Uterus (tissue), 4 donors: ENCODE data around the gene FNBP1L. TPM values are rescaled to one million over a fixed set of nuclear protein-coding genes. Genes with fewer than 3 reads are reported as not detected.

Experiments used
- DNase-seq, 2 donors: peaks; one replicate each; pipeline ENCODE4 v3.0.0-alpha.2; 2019 to 2020
- H3K27ac ChIP-seq, 2 donors: fragments of 200-600 bp; sonication (generic); 1 replicate in 1 of 2; 2 replicates in 1 of 2; pipeline ENCODE4 v1.5.1; 2016 to 2018
- H3K27me3 ChIP-seq, 2 donors: fragments of 200-600 bp; sonication (generic); one replicate each; pipeline ENCODE4 v1.5.1; 2018 to 2019; ENCODE audit warnings: control low read depth in 1 of 2
- H3K36me3 ChIP-seq, 2 donors: fragments of 200-600 bp; sonication (generic); one replicate each; pipeline ENCODE4 v1.5.1; 2019; ENCODE audit warnings: control low read depth in 1 of 2
- H3K4me1 ChIP-seq, 2 donors: fragments of 200-600 bp; sonication (generic); one replicate each; pipeline ENCODE4 v1.5.1; 2018 to 2019; ENCODE audit warnings: control low read depth in 1 of 2
- H3K4me3 ChIP-seq, 2 donors: fragments of 200-600 bp; sonication (generic); 1 replicate in 1 of 2; 2 replicates in 1 of 2; pipeline ENCODE4 v1.5.1; 2018 to 2019; ENCODE audit warnings: mild to moderate bottlenecking in 1 of 2
- H3K9me3 ChIP-seq, 2 donors: fragments of 200-600 bp; sonication (generic); one replicate each; pipeline ENCODE4 v1.5.1; 2019; ENCODE audit warnings: control low read depth in 1 of 2
- POLR2A ChIP-seq, 2 donors: fragments of 450-650 bp; IDR thresholded peaks; one replicate each; pipeline ENCODE4 v1.6.1; 2016; ENCODE audit warnings: antibody characterized with exemption in 2 of 2, mild to moderate bottlenecking in 1 of 2, moderate library complexity in 1 of 2
- intact Hi-C: fragments of 100-400 bp; cut with DNase I; formaldehyde crosslinking; loops from one replicate; pipeline ENCODE4 v1.15.1; 2023; ENCODE audit warnings: low total_unique reads
- total RNA-seq, 4 donors: library from RNA; depleted of rRNA in 3 of 4; stranded (reverse); fragments of >200 nt in 3 of 4; gene quantifications; one replicate each; pipeline versions ENCODE4 v1.1.0 to v1.2.4, GENCODE V29; 2014 to 2023
- TF ChIP-seq, protein P1 (sequence below), 4 experiments: fragments of 200-600 bp in 2 of 4; fragments of 450-650 bp in 2 of 4; sonication (generic) in 2 of 4; IDR thresholded peaks; one replicate each; pipeline ENCODE4 v1.5.1; 2016 to 2019; ENCODE audit warnings: antibody characterized with exemption in 4 of 4, mild to moderate bottlenecking in 2 of 4, moderate library complexity in 1 of 4
- donor health status: DM: yes; HTN: yes; CAD: no.

Gene FNBP1L
- total RNA-seq, 4 donors from 2014 or later, result 14.9 to 88.1 (median 23.0) TPM

DNA sequence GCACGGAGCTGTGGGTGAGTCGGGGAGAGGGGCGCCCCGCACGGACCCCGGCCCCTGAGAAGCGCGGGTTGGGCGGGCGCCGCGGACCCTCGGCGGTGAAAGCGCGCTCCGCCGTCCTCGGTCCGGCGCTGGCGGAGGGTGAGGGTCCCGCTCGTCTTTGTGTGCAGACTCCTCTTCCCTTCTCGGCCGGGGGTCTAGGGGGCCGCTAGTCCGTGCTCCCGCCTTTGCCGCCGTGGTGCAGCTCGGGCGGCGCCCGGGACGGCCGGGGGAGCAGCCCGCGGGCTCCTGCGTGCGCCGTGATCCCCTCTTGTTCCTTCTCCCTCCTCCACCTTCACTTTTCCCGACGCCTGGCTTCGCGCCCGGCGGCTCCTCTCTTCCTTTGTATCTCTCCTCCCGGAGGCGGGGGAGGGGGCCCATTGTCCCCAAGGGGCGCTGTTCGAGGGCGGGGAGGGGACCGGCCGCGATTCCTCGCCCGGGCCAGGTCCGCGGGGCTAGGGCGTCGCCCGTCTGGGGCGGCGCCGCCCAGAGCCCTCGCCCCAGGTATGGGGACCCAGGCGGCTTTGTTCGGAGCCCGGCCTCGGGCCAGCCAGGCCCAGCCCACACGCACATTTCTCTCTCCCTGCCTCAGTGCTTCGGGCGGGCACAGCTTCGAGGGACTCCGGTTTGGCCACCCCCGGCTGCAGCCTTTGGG lies 519 bp downstream of the FNBP1L start:
- TF ChIP-seq POLR2A (IDR thresholded peaks at IDR 0.05), result no peak
- TF ChIP-seq, protein P1, sequence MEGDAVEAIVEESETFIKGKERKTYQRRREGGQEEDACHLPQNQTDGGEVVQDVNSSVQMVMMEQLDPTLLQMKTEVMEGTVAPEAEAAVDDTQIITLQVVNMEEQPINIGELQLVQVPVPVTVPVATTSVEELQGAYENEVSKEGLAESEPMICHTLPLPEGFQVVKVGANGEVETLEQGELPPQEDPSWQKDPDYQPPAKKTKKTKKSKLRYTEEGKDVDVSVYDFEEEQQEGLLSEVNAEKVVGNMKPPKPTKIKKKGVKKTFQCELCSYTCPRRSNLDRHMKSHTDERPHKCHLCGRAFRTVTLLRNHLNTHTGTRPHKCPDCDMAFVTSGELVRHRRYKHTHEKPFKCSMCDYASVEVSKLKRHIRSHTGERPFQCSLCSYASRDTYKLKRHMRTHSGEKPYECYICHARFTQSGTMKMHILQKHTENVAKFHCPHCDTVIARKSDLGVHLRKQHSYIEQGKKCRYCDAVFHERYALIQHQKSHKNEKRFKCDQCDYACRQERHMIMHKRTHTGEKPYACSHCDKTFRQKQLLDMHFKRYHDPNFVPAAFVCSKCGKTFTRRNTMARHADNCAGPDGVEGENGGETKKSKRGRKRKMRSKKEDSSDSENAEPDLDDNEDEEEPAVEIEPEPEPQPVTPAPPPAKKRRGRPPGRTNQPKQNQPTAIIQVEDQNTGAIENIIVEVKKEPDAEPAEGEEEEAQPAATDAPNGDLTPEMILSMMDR (IDR thresholded peaks at IDR 0.05), result no peak
- peak overlapping the region; percentile 82 to 97 for H3K4me3 ChIP-seq
- peak; percentile 56 to 60 for DNase-seq
- H3K9me3 ChIP-seq, result no peaks in the 10 kb centered on the region
- intact Hi-C loops, result loop anchor here (5.0 to 10.0 kb wide), 2 partner anchors 166 to 399 kb away; no protein-coding TSS in a partner anchor
- H3K36me3 ChIP-seq, result no peaks in the 10 kb centered on the region
- peak overlapping the region; percentile 76 to 80 for H3K27ac ChIP-seq
- no peaks in the 10 kb centered on the region for H3K4me1 ChIP-seq
- H3K27me3 ChIP-seq, result no peaks in the 10 kb centered on the region

DNA sequence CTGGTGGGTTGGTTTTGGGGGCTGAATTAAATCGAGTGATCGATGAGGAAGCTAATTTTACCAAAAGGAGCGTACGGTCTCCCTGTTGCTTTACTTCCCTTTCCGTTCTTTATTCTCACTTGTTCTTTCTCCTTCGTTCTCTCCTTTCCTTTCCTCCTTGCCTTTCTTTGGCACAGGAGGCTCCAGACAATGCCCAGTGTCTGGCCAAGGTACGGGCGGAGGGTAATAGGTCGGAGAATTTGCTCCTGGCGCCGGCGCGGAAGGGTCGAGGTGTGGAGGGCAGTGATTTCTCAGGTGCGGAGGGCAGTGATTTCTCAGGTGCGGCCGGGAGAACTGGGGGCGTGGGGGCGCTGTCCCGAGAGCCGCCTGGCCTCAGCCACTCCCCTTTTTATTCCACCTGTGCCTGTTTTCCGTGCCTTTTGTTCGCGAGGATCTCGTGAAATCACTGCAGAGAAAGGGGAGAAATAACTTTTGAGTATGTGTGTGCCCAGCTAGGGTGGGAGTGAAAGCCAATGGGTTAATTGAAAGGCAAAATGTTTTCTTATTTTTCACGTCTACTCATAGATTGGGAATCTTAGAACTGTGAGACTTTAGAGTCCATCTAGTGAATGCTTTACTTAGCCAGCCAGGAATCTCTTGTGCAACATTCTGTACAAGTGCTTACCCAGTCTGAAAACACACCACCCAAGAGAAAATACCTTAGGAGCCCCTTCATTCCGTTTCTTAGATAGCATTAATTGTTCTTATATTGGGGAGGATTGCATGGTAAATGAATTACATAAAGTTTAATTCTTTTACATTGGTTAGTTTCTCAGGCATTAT lies 1.3 kb downstream of the FNBP1L start:
- Histone ChIP-seq H3K4me1 (no peaks in the 10 kb centered on the region), H3K9me3 (no peaks in the 10 kb centered on the region), H3K27ac (peak overlapping the region; percentile 76 to 80), H3K4me3 (peak overlapping the region; percentile 82 to 97), H3K36me3 (no peaks in the 10 kb centered on the region), H3K27me3 (no peaks in the 10 kb centered on the region)
- DNase-seq, result no peak
- TF ChIP-seq, protein P1 (IDR thresholded peaks at IDR 0.05), result no peak
- TF ChIP-seq POLR2A (IDR thresholded peaks at IDR 0.05), result no peak
- intact Hi-C loops, result loop anchor here (5.0 to 10.0 kb wide), 2 partner anchors 166 to 398 kb away; no protein-coding TSS in a partner anchor

DNA sequence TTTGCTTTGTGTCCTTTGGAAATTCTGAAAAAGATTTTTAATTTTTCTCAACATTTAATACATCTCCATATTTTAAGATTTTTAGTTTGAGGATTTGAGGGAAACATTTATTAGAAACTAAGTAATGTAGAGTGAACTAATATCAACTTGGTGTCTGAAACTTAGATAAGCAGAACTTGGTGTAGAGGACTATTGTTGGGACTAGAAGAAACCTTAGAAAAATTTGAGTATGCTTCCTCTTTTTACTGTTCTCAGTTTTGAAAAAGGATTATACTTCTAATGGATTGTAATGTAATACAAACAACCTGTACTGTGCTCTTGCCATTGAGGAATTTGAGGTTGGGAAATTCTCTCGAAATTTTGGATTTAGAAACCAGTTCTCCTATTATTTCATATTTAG lies 2.4 kb downstream of the FNBP1L start:
- intact Hi-C loops, result no loop called here
- Histone ChIP-seq H3K4me3 (no peak overlapping the region), H3K4me1 (no peaks in the 10 kb centered on the region), H3K27ac (no peak overlapping the region), H3K27me3 (no peaks in the 10 kb centered on the region), H3K36me3 (no peaks in the 10 kb centered on the region), H3K9me3 (no peaks in the 10 kb centered on the region)
- no peak for DNase-seq
- TF ChIP-seq POLR2A (IDR thresholded peaks at IDR 0.05), result no peak
- TF ChIP-seq, protein P1 (IDR thresholded peaks at IDR 0.05), result no peak

DNA sequence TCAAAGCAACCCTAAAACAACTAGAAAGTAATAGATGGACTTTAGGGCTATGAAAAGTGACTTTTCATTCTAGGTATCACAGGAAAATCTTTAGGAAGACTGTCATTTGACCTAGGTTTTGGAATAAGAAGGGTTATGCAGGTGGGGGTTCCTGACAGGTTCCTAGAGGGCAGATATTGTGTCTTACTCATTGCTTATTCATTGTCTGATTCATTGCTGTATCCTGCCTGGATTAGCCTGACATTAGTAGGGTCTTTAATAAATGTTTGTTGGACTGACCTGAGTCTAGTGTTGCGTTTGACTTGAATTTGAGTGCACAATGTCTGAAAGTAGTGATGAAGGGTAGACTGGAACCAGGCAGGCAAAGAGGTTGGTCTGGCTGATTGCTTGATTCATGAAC lies 6.0 kb downstream of the FNBP1L start:
- H3K27ac ChIP-seq, result no peak overlapping the region
- H3K9me3 ChIP-seq, result no peaks in the 10 kb centered on the region
- no peak for DNase-seq
- no peak for TF ChIP-seq POLR2A (IDR thresholded peaks at IDR 0.05)
- TF ChIP-seq, protein P1 (IDR thresholded peaks at IDR 0.05), result no peak
- no peak overlapping the region for H3K4me3 ChIP-seq
- intact Hi-C loops, result no loop called here
- H3K27me3 ChIP-seq, result no peaks in the 10 kb centered on the region
- H3K36me3 ChIP-seq, result no peaks in the 10 kb centered on the region
- no peaks in the 10 kb centered on the region for H3K4me1 ChIP-seq

DNA sequence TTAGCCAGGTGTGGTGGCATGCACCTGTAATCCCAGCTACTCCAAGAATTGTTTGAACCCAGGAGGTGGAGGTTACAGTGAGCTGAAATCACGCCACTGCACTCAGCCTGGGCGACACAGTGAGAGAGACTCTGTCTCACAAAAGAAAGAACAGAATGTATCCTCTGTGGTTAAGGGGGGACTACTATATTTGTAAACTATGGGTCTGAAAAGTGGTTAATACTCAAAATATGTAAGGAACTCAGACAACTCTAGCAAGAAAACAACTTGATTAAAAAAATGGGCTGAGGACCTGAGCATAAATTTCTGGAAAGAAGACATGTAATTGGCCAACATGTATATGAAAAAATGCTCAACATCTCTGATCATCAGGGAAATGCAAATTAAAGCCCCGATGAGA lies 11.2 kb downstream of the FNBP1L start:
- H3K27ac ChIP-seq, result no peak overlapping the region
- H3K27me3 ChIP-seq, result no peaks in the 10 kb centered on the region
- no peaks in the 10 kb centered on the region for H3K36me3 ChIP-seq
- H3K4me3 ChIP-seq, result no peak overlapping the region
- no peaks in the 10 kb centered on the region for H3K4me1 ChIP-seq
- H3K9me3 ChIP-seq, result no peaks in the 10 kb centered on the region
- intact Hi-C loops, result no loop called here
- no peak for DNase-seq
- TF ChIP-seq POLR2A (IDR thresholded peaks at IDR 0.05), result no peak
- TF ChIP-seq, protein P1 (IDR thresholded peaks at IDR 0.05), result no peak
